Measurements from ENCODE around the gene FOXP1. TPM values are rescaled to one million over a fixed set of nuclear protein-coding genes. Genes with fewer than 3 reads are reported as not detected.

The FOXP1 gene
- total RNA-seq, 2 donors from 2014 or later: 41.7 to 94.3 TPM

DNA sequence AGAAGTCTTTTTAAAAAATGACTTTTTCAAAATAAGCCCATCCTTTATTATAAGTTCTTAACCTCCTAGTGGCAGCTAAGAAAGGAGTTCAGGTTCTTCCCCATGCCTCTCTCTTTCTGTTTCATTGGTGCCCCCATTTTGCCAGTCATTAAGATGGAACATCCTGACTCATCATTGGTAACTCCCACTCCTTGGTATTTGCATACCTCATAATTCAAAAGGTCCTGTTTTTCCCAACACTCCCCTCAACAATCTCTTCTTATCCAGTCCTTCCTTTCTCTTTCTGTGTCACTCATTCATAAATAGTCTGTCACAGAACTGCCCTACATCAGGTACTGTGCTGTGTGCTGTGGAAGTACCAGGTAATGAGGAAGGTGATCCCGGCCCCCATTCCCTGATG, 394.0 kb downstream of the FOXP1 start:
- H3K27me3 ChIP-seq (ENCODE audit: control insufficient read depth, insufficient read depth, low read length, poor library complexity, severe bottlenecking): no peaks in the 10 kb centered on the region
- 97 to 100% methylated on average over 1 of the region's 1 CpG for WGBS, 2 experiments (ENCODE audit: insufficient coverage in 1 of 2, insufficient read length in 1 of 2)
- Mint-ChIP-seq H3K36me3 (ENCODE audit: low read depth) (peaks cover 33% of the 10 kb centered on the region), H3K27me3 (ENCODE audit: insufficient read depth) (no peaks in the 10 kb centered on the region), H3K27ac (no peak overlapping the region), H3K9me3 (no peaks in the 10 kb centered on the region), H3K4me3 (no peak overlapping the region), H3K4me1 (peaks cover 16% of the 10 kb centered on the region)
- no peaks in the 10 kb centered on the region for H3K9me3 ChIP-seq (ENCODE audit: control insufficient read depth, low read length)
- TF ChIP-seq, protein P1, sequence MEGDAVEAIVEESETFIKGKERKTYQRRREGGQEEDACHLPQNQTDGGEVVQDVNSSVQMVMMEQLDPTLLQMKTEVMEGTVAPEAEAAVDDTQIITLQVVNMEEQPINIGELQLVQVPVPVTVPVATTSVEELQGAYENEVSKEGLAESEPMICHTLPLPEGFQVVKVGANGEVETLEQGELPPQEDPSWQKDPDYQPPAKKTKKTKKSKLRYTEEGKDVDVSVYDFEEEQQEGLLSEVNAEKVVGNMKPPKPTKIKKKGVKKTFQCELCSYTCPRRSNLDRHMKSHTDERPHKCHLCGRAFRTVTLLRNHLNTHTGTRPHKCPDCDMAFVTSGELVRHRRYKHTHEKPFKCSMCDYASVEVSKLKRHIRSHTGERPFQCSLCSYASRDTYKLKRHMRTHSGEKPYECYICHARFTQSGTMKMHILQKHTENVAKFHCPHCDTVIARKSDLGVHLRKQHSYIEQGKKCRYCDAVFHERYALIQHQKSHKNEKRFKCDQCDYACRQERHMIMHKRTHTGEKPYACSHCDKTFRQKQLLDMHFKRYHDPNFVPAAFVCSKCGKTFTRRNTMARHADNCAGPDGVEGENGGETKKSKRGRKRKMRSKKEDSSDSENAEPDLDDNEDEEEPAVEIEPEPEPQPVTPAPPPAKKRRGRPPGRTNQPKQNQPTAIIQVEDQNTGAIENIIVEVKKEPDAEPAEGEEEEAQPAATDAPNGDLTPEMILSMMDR (conservative IDR thresholded peaks at IDR 0.05): no peak
- no peak overlapping the region for H3K9ac ChIP-seq (ENCODE audit: extremely low read depth, low read length, poor library complexity, severe bottlenecking)
- H3K4me3 ChIP-seq (ENCODE audit: low read length): no peak overlapping the region
- no peak overlapping the region for H3K27ac ChIP-seq (ENCODE audit: low read depth, low read length)
- no peaks in the 10 kb centered on the region for H3K4me1 ChIP-seq (ENCODE audit: control insufficient read depth, insufficient read depth, low read length)
- no peaks in the 10 kb centered on the region for H3K36me3 ChIP-seq (ENCODE audit: control insufficient read depth, insufficient read depth, low read length)
- DNase-seq: no peak

DNA sequence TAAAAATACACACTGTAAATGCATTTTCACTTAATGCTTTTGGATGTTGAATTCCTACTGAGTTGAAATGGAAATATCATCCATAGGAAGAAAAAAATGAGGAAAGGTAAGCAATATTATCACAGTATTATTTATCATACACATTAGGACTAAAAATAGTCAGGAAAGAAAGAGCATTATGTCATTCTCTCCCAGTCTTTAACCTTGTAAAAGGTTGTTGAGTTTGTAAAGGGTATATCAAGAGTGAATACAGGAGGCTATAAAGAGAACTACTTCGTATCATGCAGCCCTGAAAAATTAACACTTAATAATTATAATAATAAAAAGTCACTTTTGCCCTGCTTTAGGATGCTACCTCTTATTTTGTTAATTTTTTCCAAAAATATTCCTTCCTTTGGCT, 395.8 kb downstream of the FOXP1 start:
- H3K9me3 Mint-ChIP-seq: no peaks in the 10 kb centered on the region
- H3K36me3 Mint-ChIP-seq (ENCODE audit: low read depth): peaks cover 31% of the 10 kb centered on the region
- DNase-seq: no peak
- H3K9me3 ChIP-seq (ENCODE audit: control insufficient read depth, low read length): no peaks in the 10 kb centered on the region
- no peaks in the 10 kb centered on the region for H3K4me1 ChIP-seq (ENCODE audit: control insufficient read depth, insufficient read depth, low read length)
- peaks cover 16% of the 10 kb centered on the region for H3K4me1 Mint-ChIP-seq
- no peaks in the 10 kb centered on the region for H3K36me3 ChIP-seq (ENCODE audit: control insufficient read depth, insufficient read depth, low read length)
- H3K4me3 ChIP-seq (ENCODE audit: low read length): no peak overlapping the region
- no CpG with 5 or more reads among the region's 1 CpG for WGBS, 2 experiments (ENCODE audit: insufficient coverage in 1 of 2, insufficient read length in 1 of 2)
- H3K4me3 Mint-ChIP-seq: no peak overlapping the region
- no peak overlapping the region for H3K27ac Mint-ChIP-seq
- H3K27me3 Mint-ChIP-seq (ENCODE audit: insufficient read depth): no peaks in the 10 kb centered on the region
- no peak overlapping the region for H3K9ac ChIP-seq (ENCODE audit: extremely low read depth, low read length, poor library complexity, severe bottlenecking)
- TF ChIP-seq, protein P1 (conservative IDR thresholded peaks at IDR 0.05): no peak
- H3K27ac ChIP-seq (ENCODE audit: low read depth, low read length): no peak overlapping the region
- no peaks in the 10 kb centered on the region for H3K27me3 ChIP-seq (ENCODE audit: control insufficient read depth, insufficient read depth, low read length, poor library complexity, severe bottlenecking)

DNA sequence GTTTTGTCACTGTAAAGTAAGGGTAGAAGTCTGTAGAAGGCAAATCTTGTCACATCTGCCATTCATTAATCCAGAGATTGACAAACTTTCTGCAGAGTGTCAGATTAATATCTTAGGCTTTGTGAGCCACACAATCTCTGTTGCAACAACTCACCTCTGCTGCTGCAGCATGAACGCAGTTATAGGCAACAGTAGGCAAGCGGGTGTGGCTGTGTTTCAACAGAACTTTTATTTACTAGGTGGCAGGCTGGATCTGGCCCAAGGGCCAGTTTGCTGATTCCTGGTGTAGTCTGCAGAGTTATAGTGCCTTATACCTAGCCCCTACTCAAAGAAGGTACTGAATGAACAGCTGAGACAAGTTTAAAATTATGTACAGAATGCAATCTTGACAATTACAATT, 396.7 kb downstream of the FOXP1 start:
- Mint-ChIP-seq H3K4me1 (peaks cover 16% of the 10 kb centered on the region), H3K36me3 (ENCODE audit: low read depth) (peaks cover 27% of the 10 kb centered on the region), H3K9me3 (no peaks in the 10 kb centered on the region), H3K4me3 (no peak overlapping the region), H3K27ac (no peak overlapping the region), H3K27me3 (ENCODE audit: insufficient read depth) (no peaks in the 10 kb centered on the region)
- Histone ChIP-seq H3K9me3 (ENCODE audit: control insufficient read depth, low read length) (no peaks in the 10 kb centered on the region), H3K9ac (ENCODE audit: extremely low read depth, low read length, poor library complexity, severe bottlenecking) (no peak overlapping the region), H3K36me3 (ENCODE audit: control insufficient read depth, insufficient read depth, low read length) (no peaks in the 10 kb centered on the region), H3K27me3 (ENCODE audit: control insufficient read depth, insufficient read depth, low read length, poor library complexity, severe bottlenecking) (no peaks in the 10 kb centered on the region), H3K27ac (ENCODE audit: low read depth, low read length) (no peak overlapping the region), H3K4me3 (ENCODE audit: low read length) (no peak overlapping the region), H3K4me1 (ENCODE audit: control insufficient read depth, insufficient read depth, low read length) (no peaks in the 10 kb centered on the region)
- DNase-seq: no peak
- WGBS, 2 experiments (ENCODE audit: insufficient coverage in 1 of 2, insufficient read length in 1 of 2): 99 to 100% methylated on average over 2 of the region's 2 CpGs
- TF ChIP-seq, protein P1 (conservative IDR thresholded peaks at IDR 0.05): no peak
